A673 (cell line): ENCODE data around the gene SNAPIN. TPM values are rescaled to one million over a fixed set of nuclear protein-coding genes. Genes with fewer than 3 reads are reported as not detected.

Experiments used
- BruUV-seq: library from RNA; stranded (reverse); fragments of 400-500 nt; replicated peaks from 2 replicates; lab custom pipeline; 2021; lab: Mats Ljungman, UMichigan
- CTCF ChIA-PET: fragments of 300-600 bp; sonication (Branson Sonifier 250); formaldehyde crosslinking; loops from one replicate; lab custom pipeline; 2022; ENCODE audit warnings: antibody characterized with exemption; lab: Charles Lee
- POLR2A ChIA-PET: fragments of 300-600 bp; sonication (Branson Sonifier 250); formaldehyde crosslinking; loops from one replicate; lab custom pipeline; 2022; ENCODE audit warnings: antibody characterized with exemption; ENCODE audit not compliant: low non-redundant PET; lab: Charles Lee
- DNase-seq: peaks from one replicate; pipeline ENCODE4 v3.0.0-alpha.2; 2015; ENCODE audit warnings: low spot score
- H3K27ac ChIP-seq: fragments of 200-600 bp; sonication (generic); 2 replicates; pipeline ENCODE4 v1.5.1; 2016; ENCODE audit warnings: mixed run types, low read depth, mild to moderate bottlenecking, mixed read lengths, antibody characterized with exemption, low read length; ENCODE audit not compliant: poor library complexity, severe bottlenecking
- H3K27me3 ChIP-seq: fragments of 200-600 bp; sonication (generic); replicated peaks from 2 replicates; pipeline ENCODE4 v1.6.1; 2017; ENCODE audit warnings: mixed run types, low read depth, mild to moderate bottlenecking, mixed read lengths, antibody characterized with exemption, low read length; ENCODE audit not compliant: insufficient read depth, poor library complexity
- H3K36me3 ChIP-seq: fragments of 200-600 bp; sonication (generic); 2 replicates; pipeline ENCODE4 v1.6.1; 2016; ENCODE audit warnings: mixed run types, mild to moderate bottlenecking, mixed read lengths, antibody characterized with exemption, low read length; ENCODE audit not compliant: insufficient read depth, poor library complexity, severe bottlenecking
- H3K4me1 ChIP-seq: fragments of 200-600 bp; sonication (generic); 2 replicates; pipeline ENCODE4 v1.6.1; 2017; ENCODE audit warnings: mixed run types, mild to moderate bottlenecking, mixed read lengths, antibody characterized with exemption, low read length; ENCODE audit not compliant: insufficient read depth, poor library complexity, severe bottlenecking
- H3K4me3 ChIP-seq: fragments of 200-600 bp; sonication (generic); 2 replicates; pipeline ENCODE4 v1.5.1; 2016; ENCODE audit warnings: low read depth, mixed run types, mild to moderate bottlenecking, mixed read lengths, low read length; ENCODE audit not compliant: poor library complexity, severe bottlenecking
- H3K9me3 ChIP-seq: fragments of 200-600 bp; sonication (generic); 2 replicates; pipeline ENCODE4 v1.6.1; 2016; ENCODE audit warnings: mixed run types, low read depth, mild to moderate bottlenecking, mixed read lengths, antibody characterized with exemption, low read length; ENCODE audit not compliant: poor library complexity, severe bottlenecking
- EZH2 ChIP-seq: fragments of 200-600 bp; sonication (generic); IDR thresholded peaks from 2 replicates; pipeline ENCODE4 v1.6.1; 2017; ENCODE audit warnings: borderline replicate concordance, low read depth, mild to moderate bottlenecking, mixed read lengths, antibody characterized with exemption, low read length; ENCODE audit not compliant: poor library complexity, severe bottlenecking
- intact Hi-C: fragments of 100-400 bp; cut with micrococcal nuclease; formaldehyde crosslinking; loops from one replicate; pipeline ENCODE4 v1.10.0; 2022; ENCODE audit not compliant: unreplicated experiment
- total RNA-seq: library from RNA; stranded (reverse); gene quantifications from 2 replicates; pipeline ENCODE4 v1.2.3, GENCODE V29; 2021
- TF ChIP-seq, protein P1 (sequence below): fragments of 300-800, 200-600 bp; sonication (generic); conservative IDR thresholded peaks from 2 replicates; pipeline ENCODE4 v1.5.1; 2017; ENCODE audit warnings: low read depth, mild to moderate bottlenecking, antibody characterized with exemption, low read length, moderate library complexity, mixed read lengths

Gene SNAPIN
- total RNA-seq, 1 experiment from 2014 or later: 47.4 TPM

DNA sequence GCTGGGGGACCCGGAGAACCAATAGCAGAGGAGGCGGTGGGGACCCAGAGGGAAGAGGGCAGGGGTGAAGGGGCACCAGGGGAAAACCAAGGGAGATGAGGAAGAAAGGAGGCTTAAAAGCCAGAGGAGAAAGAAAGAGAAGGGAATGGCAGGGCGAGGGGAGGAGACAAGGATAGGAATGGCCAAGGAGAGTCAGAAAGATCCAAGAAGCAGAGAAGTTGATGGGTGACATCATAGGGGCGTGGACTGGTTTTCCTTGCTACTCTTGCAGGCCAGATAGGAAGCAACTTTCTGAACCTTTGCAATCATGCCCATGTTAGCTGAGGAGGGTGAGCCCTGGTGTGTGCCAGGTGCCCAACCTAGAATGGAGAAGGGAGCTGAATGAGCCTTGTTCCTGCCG lies 25.4 kb downstream of the SNAPIN start:
- Histone ChIP-seq H3K36me3 (no peaks in the 10 kb centered on the region), H3K9me3 (no peaks in the 10 kb centered on the region), H3K27me3 (peaks cover 29% of the 10 kb centered on the region), H3K4me3 (no peak overlapping the region), H3K4me1 (peaks cover 12% of the 10 kb centered on the region), H3K27ac (no peak overlapping the region)
- ChIA-PET CTCF (no interaction called here), POLR2A (no interaction called here)
- no peak for DNase-seq
- TF ChIP-seq EZH2: no peak
- TF ChIP-seq, protein P1, sequence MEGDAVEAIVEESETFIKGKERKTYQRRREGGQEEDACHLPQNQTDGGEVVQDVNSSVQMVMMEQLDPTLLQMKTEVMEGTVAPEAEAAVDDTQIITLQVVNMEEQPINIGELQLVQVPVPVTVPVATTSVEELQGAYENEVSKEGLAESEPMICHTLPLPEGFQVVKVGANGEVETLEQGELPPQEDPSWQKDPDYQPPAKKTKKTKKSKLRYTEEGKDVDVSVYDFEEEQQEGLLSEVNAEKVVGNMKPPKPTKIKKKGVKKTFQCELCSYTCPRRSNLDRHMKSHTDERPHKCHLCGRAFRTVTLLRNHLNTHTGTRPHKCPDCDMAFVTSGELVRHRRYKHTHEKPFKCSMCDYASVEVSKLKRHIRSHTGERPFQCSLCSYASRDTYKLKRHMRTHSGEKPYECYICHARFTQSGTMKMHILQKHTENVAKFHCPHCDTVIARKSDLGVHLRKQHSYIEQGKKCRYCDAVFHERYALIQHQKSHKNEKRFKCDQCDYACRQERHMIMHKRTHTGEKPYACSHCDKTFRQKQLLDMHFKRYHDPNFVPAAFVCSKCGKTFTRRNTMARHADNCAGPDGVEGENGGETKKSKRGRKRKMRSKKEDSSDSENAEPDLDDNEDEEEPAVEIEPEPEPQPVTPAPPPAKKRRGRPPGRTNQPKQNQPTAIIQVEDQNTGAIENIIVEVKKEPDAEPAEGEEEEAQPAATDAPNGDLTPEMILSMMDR: no peak
- BruUV-seq: no TSS peak
- intact Hi-C loops: no loop called here

DNA sequence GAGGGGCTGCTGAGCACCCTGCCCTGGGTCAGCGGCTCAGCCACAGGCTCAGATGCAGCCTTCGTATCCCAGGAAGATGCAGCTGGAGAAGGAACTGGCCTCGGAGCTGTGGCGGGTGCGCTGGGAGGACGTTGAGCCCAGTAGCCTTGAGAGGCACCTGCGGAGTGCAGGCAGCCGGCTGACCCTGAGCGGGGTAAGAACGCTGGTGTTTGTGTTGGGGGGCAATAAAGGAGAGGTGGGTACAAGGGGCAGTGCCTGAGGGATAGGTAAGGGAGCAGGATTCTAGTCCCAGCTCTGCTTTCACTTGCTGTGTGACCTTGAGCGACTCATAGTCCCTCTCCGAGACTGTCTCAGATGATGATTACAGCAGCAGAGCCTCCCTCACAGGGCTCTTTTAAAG lies 26.4 kb downstream of the SNAPIN start:
- intact Hi-C loops: no loop called here
- BruUV-seq: no TSS peak
- Histone ChIP-seq H3K4me3 (no peak overlapping the region), H3K36me3 (no peaks in the 10 kb centered on the region), H3K4me1 (peaks cover 2% of the 10 kb centered on the region), H3K27ac (no peak overlapping the region), H3K27me3 (peaks cover 18% of the 10 kb centered on the region), H3K9me3 (no peaks in the 10 kb centered on the region)
- no peak for TF ChIP-seq EZH2
- TF ChIP-seq, protein P1: no peak
- POLR2A ChIA-PET: no interaction called here
- CTCF ChIA-PET: no interaction called here
- no peak for DNase-seq

DNA sequence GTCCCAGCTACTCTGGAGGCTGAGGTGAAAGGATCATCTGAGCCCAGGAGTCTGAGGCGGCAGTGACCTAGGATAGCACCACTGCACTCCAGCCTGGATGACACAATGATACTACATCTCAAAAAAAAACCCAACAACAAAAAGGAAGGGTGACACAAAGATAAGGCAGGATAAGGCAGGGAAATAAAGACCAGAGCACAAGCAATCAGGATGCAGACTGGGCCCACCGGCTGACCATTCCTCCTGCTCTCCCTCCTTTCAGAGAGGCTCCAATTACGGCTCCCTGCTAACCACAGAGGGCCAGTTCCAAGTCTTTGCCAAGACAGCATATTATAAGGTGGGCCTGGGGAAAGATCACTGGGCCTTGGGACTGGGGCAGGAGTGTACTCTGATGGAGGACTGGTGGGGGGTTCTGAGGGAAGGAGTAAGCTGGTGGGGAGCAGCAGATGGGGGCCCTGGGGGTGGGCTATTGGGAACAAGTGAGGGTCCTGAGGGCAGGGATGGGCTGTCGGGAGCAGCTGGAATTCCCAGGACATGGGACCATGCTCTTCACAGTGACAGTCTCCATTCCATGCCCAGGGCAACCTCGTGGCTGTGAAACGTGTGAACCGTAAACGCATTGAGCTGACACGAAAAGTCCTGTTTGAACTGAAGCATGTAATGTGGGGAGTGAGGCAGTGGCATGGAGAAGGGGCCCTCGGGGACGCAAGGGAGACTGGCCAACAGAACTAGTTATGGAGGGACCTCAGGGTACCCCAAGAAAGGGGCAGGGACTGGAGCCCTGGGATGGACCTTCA lies 27.2 kb downstream of the SNAPIN start:
- no peaks in the 10 kb centered on the region for H3K9me3 ChIP-seq
- ChIA-PET POLR2A (no interaction called here), CTCF (no interaction called here)
- intact Hi-C loops: no loop called here
- no peaks in the 10 kb centered on the region for H3K36me3 ChIP-seq
- TF ChIP-seq EZH2: no peak
- TF ChIP-seq, protein P1: no peak
- H3K27me3 ChIP-seq: peaks cover 10% of the 10 kb centered on the region
- DNase-seq: no peak
- no peak overlapping the region for H3K27ac ChIP-seq
- H3K4me1 ChIP-seq: no peaks in the 10 kb centered on the region
- no TSS peak for BruUV-seq
- H3K4me3 ChIP-seq: no peak overlapping the region
